Smooth muscle cell (in vitro differentiated cells): Measurements from ENCODE around the gene ADD1. TPM values are rescaled to one million over a fixed set of nuclear protein-coding genes. Genes with fewer than 3 reads are reported as not detected.

Source experiments
- DNase-seq: peaks from one replicate; lab custom pipeline; 2025; ENCODE audit not compliant: unreplicated experiment; lab: John Stamatoyannopoulos, UW
- H2AFZ ChIP-seq: fragments of 200-600 bp; sonication (generic); 2 replicates; pipeline ENCODE4 v1.6.0; 2016; ENCODE audit warnings: antibody characterized with exemption, low read depth, mild to moderate bottlenecking
- H3F3A ChIP-seq: fragments of 200-600 bp; sonication (generic); 2 replicates; pipeline ENCODE4 v1.6.0; 2017; ENCODE audit warnings: antibody characterized with exemption, low read depth
- H3K27ac ChIP-seq: fragments of 200-600 bp; sonication (generic); 2 replicates; pipeline ENCODE4 v1.5.1; 2016; ENCODE audit warnings: low read depth, mild to moderate bottlenecking
- H3K27me3 ChIP-seq: fragments of 200-600 bp; sonication (generic); 2 replicates; pipeline ENCODE4 v1.6.1; 2016; ENCODE audit warnings: low read depth, mild to moderate bottlenecking
- H3K36me3 ChIP-seq: fragments of 200-600 bp; sonication (generic); 2 replicates; pipeline ENCODE4 v1.5.1; 2016; ENCODE audit warnings: low read depth
- H3K4me1 ChIP-seq: fragments of 200-600 bp; sonication (generic); 2 replicates; pipeline ENCODE4 v1.5.1; 2016; ENCODE audit warnings: low read depth
- H3K4me2 ChIP-seq: fragments of 200-600 bp; sonication (generic); 2 replicates; pipeline ENCODE4 v1.6.0; 2016; ENCODE audit warnings: mild to moderate bottlenecking
- H3K4me3 ChIP-seq: fragments of 200-600 bp; sonication (generic); 2 replicates; pipeline ENCODE4 v1.5.1; 2016; ENCODE audit warnings: mild to moderate bottlenecking
- H3K79me2 ChIP-seq: fragments of 200-600 bp; sonication (generic); 2 replicates; pipeline ENCODE4 v1.6.0; 2016; ENCODE audit warnings: low read depth, mild to moderate bottlenecking
- H3K9ac ChIP-seq: fragments of 200-600 bp; sonication (generic); 2 replicates; pipeline ENCODE4 v1.6.0; 2016; ENCODE audit warnings: low read depth
- H3K9me3 ChIP-seq: fragments of 200-600 bp; sonication (generic); replicated peaks from 2 replicates; pipeline ENCODE4 v1.5.1; 2016; ENCODE audit warnings: low read depth
- H4K20me1 ChIP-seq: fragments of 200-600 bp; sonication (generic); 2 replicates; pipeline ENCODE4 v1.6.0; 2016; ENCODE audit warnings: low read depth
- WGBS: methylation state at CpG from one replicate; pipeline ENCODE4 v1.1.7; 2016; ENCODE audit warnings: low lambda C conversion rate; 5-methylcytosine and 5-hydroxymethylcytosine counted together
- polyA plus RNA-seq: library from polyadenylated mRNA; unstranded; fragments of >200 nt; fragmentation: Nextera tagmentation; extraction: Ambion mirVana; gene quantifications from 2 replicates; pipeline ENCODE4 v1.2.1, GENCODE V29; 2016
- total RNA-seq: library from RNA; depleted of rRNA; stranded (reverse); fragments of >200 nt; gene quantifications from 2 replicates; pipeline ENCODE4 v1.2.3, GENCODE V29; 2014
- TF ChIP-seq, protein P1 (sequence below): fragments of 200-600 bp; sonication (generic); IDR thresholded peaks from 2 replicates; pipeline ENCODE4 v1.5.1; 2017; ENCODE audit warnings: borderline replicate concordance, mild to moderate bottlenecking, antibody characterized with exemption; ENCODE audit not compliant: insufficient read depth, poor library complexity, severe bottlenecking

Gene ADD1
- total and polyA plus RNA-seq, 2 experiments from 2014 or later: 109 to 175 TPM

DNA sequence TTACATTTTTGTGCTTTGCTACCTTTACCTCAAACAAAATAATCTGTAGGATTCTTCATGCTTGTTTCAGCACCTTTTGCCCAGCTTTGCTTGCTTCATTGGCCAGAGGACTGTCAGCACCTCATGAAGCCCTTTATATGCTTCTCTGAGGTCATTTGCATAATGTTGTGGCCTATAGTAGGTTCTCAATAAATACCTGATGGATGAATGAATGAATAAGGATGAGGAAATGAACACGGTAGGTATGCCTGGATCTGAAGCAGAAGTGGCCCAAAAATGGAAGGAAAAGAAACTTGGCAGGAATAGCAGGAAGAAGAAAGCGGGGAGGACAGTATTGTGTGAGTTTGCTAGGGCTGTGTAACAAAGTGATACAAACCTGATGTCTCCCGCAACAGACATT is 127.6 kb downstream of the ADD1 start:
- no peaks in the 10 kb centered on the region for H3K36me3 ChIP-seq
- TF ChIP-seq, protein P1, sequence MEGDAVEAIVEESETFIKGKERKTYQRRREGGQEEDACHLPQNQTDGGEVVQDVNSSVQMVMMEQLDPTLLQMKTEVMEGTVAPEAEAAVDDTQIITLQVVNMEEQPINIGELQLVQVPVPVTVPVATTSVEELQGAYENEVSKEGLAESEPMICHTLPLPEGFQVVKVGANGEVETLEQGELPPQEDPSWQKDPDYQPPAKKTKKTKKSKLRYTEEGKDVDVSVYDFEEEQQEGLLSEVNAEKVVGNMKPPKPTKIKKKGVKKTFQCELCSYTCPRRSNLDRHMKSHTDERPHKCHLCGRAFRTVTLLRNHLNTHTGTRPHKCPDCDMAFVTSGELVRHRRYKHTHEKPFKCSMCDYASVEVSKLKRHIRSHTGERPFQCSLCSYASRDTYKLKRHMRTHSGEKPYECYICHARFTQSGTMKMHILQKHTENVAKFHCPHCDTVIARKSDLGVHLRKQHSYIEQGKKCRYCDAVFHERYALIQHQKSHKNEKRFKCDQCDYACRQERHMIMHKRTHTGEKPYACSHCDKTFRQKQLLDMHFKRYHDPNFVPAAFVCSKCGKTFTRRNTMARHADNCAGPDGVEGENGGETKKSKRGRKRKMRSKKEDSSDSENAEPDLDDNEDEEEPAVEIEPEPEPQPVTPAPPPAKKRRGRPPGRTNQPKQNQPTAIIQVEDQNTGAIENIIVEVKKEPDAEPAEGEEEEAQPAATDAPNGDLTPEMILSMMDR: no peak
- H3K9me3 ChIP-seq: no peaks in the 10 kb centered on the region
- 93% methylated on average over 3 of the region's 3 CpGs for WGBS
- no peak overlapping the region for H2AFZ ChIP-seq
- no peaks in the 10 kb centered on the region for H3K4me1 ChIP-seq
- H3F3A ChIP-seq: peaks cover 9% of the 10 kb centered on the region
- H3K27ac ChIP-seq: no peak overlapping the region
- no peak for DNase-seq
- H4K20me1 ChIP-seq: no peaks in the 10 kb centered on the region
- H3K27me3 ChIP-seq: no peaks in the 10 kb centered on the region
- H3K4me2 ChIP-seq: no peak overlapping the region
- no peak overlapping the region for H3K9ac ChIP-seq
- peaks cover 3% of the 10 kb centered on the region for H3K79me2 ChIP-seq
- no peak overlapping the region for H3K4me3 ChIP-seq

DNA sequence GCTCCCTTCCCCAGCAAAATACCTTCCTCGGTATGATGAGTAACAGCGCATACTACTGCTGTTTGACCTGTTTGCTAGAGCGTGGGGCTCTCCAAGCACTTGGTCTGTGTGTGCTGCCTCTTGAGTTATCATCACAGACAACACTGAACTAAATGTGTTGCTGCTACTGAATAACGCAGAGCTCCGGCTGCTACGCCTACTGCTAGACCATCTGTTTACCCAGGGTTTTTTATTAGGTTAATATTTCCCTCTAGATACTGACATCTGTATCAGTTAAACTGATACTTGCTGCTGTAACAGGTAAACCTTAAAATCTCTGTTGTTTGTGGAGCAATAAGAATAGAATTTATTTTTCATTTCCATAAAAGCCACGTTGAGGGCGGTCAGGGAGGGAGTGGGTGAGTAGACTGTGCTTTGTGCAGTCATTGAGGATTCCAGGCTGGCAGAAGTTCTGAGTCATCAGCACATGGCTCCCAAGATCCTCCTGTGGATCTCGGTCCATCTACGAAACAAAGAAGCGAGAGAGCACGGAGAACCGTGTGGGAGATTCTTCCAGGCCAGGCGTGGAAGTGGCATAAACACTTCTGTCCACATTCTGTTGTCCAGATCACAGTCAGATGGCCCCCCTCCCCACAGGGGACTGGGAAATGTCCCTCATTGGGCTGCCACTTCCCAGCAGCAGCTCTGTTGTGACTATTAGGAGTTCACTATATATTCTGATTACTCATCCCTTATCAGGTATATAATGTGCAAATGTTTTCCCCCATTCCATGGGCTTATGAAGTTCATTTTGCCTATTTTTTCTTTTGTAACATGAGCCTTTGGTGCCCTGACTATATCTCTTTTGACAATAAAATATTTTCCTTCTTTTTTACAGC is 133.8 kb downstream of the ADD1 start:
- TF ChIP-seq, protein P1: no peak
- peaks cover 29% of the 10 kb centered on the region for H3F3A ChIP-seq
- no peaks in the 10 kb centered on the region for H3K27me3 ChIP-seq
- no peaks in the 10 kb centered on the region for H3K79me2 ChIP-seq
- peak overlapping the region; percentile 30 for H3K4me3 ChIP-seq
- peak overlapping the region; percentile 97 for H3K9ac ChIP-seq
- peaks cover 9% of the 10 kb centered on the region for H3K4me1 ChIP-seq
- peak; percentile 39 for DNase-seq
- no peaks in the 10 kb centered on the region for H3K36me3 ChIP-seq
- H4K20me1 ChIP-seq: no peaks in the 10 kb centered on the region
- WGBS: 11% methylated on average over 14 of the region's 14 CpGs
- peak overlapping the region; percentile 90 for H2AFZ ChIP-seq
- peak overlapping the region; percentile 100 for H3K27ac ChIP-seq
- H3K4me2 ChIP-seq: peak overlapping the region; percentile 76
- no peaks in the 10 kb centered on the region for H3K9me3 ChIP-seq

Other genes with a start within 250 kb of the ADD1 start
- gene TNIP2, start 87.5 kb upstream of the ADD1 start, total RNA-seq: 23.8 and 24.7 TPM in 2 replicates
- gene TNIP2, start 87.5 kb upstream of the ADD1 start, polyA plus RNA-seq: 37.5 and 40.7 TPM in 2 replicates
- gene SH3BP2, start 50.8 kb upstream of the ADD1 start, total RNA-seq: 19.3 and 23.8 TPM in 2 replicates
- 17.3 and 27.4 TPM in 2 replicates for gene SH3BP2, start 50.8 kb upstream of the ADD1 start, polyA plus RNA-seq
- 12.9 and 18.5 TPM in 2 replicates for gene NOP14, start 119.6 kb downstream of the ADD1 start, total RNA-seq
- 10.0 and 10.9 TPM in 2 replicates for gene NOP14, start 119.6 kb downstream of the ADD1 start, polyA plus RNA-seq
- gene GRK4, start 119.7 kb downstream of the ADD1 start, total RNA-seq: 5.2 and 6.5 TPM in 2 replicates
- gene GRK4, start 119.7 kb downstream of the ADD1 start, polyA plus RNA-seq: 5.9 and 6.9 TPM in 2 replicates
- not detected in 2 replicates for gene HTT-AS, start 230.7 kb downstream of the ADD1 start, total RNA-seq
- gene HTT-AS, start 230.7 kb downstream of the ADD1 start, polyA plus RNA-seq: not detected in 2 replicates
- 16.4 and 23.6 TPM in 2 replicates for gene HTT, start 230.8 kb downstream of the ADD1 start, total RNA-seq
- gene HTT, start 230.8 kb downstream of the ADD1 start, polyA plus RNA-seq: 7.1 and 11.4 TPM in 2 replicates